GM21528 (cell line): Measurements from ENCODE around the gene CCNJL.
"Not testable (repeated sequence)": the region's sequence is repeated elsewhere in the genome, so short reads cannot be mapped to it uniquely, and the experiment has no call there.

Experiments used
- ATAC-seq: cut with Tn5 transposase; IDR thresholded peaks from one replicate; pipeline ENCODE4 v1.9.1; 2021; ENCODE audit warnings: mild to moderate bottlenecking, moderate library complexity; ENCODE audit not compliant: unreplicated experiment, low FRiP score

CCNJL gene, protein sequence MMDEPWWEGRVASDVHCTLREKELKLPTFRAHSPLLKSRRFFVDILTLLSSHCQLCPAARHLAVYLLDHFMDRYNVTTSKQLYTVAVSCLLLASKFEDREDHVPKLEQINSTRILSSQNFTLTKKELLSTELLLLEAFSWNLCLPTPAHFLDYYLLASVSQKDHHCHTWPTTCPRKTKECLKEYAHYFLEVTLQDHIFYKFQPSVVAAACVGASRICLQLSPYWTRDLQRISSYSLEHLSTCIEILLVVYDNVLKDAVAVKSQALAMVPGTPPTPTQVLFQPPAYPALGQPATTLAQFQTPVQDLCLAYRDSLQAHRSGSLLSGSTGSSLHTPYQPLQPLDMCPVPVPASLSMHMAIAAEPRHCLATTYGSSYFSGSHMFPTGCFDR

DNA sequence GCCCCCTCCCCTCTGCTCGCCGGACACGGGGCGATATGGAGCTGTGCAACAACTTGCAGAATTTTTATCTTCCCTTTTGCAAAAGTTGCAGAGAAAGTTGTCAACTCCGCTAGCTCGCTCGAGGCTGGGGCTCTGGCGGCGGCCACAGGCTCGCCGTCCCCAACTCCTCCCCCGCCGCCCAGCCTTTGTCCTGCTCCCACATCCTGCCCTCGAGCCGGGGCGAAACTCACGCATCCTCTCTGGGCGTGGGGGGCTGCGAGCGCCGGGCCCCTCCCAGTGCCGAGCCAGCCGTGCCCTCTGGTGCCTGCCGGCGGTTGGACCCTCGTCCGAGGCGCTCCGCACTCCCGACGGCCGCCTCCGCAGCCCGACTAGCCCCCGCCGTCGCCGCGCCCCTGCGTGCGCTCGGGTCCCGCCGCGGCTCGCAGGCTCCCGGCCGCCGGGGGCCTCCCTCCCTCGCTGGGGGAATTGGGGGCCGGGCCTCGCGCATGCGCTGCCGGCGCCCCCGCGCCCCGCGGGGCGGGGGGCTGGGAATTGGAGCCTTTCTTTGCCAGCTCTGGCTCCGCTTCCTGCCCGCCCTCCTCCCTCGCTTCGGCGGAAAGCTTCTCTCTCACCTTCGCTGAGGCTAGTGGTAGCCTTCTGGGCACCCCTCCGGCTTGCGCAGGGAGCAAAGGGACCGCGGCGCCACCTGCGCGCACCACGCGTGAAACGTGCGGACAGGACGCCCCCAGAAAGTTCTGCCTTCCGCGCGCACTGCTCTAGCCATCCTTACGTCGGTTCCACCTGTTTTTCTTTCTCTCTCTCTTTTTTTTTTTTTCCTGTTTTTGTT is at the start of gene CCNJL:
Gene CCNJL, minus strand, starts transcription at position 431 of the 826 bp plus-strand sequence. CDS start 641 bp downstream, outside the sequence.
- ATAC-seq, result no peak

DNA sequence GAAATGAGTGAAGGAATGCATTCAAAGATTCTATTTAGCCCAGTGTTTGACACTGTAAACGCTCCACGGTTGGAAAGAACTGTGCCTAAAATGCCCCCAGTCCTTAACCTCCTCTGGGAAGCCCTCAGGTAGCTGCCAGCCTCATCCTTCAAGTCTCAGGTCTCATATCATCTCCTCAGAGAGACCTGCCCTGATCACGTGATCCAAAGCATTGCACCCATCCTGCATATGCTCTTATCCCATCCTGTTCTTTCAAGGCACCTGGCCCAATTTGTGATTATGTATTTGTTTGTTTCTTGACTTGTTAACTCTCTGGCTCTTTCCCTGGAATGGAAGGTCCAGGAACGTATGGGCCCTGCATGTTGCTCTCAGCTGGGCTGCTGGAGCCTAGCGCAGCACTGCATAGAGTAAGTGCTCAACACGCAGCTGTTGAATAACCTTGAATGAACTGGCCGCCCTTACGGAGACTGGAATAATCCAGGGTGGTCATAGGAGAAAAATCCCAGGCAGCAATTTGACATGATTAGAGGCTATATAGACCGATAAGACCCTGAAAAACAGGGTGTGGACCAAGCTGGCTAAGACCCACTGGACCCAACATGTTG is 49.4 kb upstream of the CCNJL start:
- no peak for ATAC-seq

DNA sequence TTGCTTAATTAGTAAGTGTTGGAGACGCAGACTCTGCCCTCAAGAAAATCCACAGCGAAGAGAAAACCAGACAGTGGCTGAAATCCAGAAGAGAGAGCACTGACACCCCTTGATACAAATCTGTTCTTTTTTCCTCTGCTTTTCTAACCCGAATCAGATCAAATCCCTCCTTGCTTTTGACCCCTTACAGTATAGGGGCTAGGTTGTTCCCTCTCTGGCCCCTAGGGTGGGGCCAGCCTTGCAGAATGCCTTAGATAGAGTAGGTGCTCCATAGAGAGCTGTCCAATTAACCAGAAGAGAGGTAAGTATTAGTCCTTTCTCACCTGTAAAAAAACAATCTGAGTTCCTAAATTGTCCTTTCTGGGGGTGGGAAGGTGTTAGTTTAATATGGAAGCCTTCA is 47.9 kb upstream of the CCNJL start:
- no peak for ATAC-seq

DNA sequence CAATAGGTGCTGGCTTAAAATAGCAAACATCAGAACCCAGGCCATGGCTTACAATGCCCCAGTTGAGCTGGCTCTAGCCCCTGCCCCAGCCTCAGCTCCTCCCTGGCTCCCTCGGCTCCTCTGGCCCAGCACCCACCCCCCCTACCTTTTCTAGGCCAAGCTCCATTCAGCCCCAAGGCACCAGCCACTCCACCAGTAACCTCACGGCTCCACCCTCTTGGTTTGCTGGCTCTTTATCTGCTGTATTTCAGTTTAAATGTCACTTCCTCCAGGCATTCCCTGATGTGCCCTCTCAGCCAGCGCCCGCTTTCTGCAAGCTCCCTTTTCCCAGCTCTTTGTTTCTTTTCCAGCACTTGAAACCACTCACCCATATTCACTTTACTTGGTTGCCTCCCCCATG is 47.5 kb upstream of the CCNJL start:
- no peak for ATAC-seq

DNA sequence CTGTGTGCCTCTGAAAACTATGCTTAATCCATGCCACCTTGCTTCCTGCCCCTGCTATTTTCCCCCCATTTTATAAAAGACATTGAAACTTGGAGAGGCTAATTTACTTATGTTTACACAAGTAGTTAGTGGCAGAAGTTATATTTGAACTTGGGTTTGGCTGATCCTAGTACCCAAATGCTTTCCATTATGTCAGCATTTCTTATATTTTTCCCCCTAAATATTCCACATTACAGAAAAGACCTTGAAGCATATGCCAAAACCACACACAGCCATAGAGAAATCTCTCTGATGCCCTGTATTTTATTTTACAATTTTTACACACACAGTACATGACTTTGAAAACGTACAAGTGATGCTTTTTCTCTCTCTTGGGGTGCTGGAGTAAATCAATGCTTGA is 46.9 kb upstream of the CCNJL start:
- no peak for ATAC-seq

DNA sequence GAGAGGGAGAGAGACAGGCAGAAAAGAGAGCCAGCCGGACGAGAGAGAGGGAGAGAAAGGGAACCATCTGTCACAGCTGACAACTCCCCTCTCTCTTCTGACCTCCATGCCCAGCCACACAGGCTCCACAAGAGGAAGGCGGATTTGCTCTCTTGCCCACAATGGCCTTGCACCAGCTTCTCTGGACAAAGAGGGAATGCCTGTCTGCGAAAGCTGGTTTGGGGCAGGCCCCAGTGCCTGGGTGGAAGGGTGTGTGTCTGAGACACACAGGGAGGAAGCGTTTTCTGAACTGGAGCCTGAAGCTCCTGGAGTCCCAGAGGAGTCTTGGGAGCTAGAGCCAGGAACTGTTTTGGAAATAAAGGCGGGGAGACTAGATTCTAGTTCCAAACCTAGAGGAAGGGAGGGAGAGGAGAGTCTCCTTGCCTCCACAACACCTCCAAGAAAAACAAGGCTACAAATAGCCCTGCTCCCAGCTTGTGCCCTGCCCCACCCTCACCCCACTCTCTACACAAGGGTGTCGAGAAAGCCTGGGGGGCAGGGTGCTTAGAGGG is 45.6 kb upstream of the CCNJL start:
- ATAC-seq, result no peak

DNA sequence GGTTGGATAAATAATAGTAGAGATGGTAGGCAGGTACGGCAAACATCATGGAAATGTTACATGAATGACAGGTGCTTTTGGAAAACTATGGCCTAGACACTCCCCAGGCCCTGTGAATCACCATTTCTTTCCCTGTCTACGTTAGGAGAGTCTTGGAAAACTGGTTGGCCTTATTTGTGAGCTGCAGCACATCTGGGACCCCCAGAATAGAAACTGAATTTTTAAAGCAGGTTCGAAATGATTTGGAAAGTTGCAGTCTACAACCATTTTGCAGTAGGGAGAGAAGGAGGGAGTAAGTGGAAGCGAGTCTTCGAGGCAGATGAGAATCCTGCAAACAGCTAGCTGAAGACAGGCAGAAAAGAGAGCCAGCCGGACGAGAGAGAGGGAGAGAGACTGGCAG is 45.0 kb upstream of the CCNJL start:
- ATAC-seq, result no peak

DNA sequence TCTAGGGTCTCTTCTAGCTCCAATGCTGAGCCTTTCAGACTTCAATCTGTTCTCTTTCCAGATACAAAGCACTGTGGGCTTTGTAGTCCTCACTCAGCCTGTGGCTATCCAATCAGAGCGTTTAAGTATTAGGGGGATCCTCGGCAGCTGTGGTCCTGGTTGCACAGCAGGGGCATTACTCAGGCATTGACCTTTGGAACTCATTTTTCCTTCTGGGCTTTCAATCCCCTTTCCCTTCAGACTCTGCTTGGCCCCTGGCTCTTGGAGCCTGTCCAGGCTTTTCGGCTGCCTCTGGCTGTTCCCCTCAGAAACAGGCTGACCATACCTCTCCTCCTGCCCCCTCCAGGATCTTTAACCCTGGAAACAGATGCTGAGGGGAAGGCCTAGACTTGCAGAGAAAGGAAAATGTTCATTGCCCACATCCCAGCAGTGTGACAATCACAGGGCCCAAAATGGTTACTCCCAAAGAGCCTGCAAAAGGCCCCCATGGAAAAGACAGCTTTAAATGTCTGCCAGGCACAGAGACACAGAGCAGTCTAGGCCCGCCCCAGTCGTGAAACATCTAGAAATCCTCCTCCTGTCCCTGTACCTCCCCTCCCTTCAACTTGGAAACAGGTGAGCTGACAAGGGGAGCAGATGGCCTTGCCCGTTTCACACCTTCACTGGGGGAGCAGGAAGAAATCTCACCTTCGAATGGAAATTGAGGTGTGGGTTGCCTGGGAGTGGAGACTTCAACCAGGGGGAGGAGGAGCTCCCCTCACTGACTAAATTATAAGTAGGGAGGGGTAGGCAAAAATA is 44.4 kb upstream of the CCNJL start:
- no peak for ATAC-seq

DNA sequence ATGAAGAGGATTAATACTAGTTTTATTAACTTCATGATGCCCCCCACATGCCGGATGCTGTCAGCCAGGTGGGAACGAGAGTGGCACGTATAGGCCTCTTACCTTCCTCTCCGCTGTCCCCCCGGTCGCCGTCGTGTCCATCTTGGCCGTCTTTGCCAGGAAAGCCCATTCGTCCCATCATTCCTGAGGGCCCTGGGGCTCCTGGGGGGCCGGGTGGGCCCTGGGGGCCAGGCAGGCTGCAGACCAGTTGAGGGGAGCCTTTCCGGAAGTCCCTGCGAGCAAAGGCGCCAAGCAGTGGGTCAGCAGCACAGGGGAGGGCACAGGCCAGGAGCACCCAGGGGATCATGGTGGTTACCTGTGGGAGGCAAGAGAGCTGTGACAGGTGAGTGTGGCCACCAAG is 42.3 kb upstream of the CCNJL start:
- ATAC-seq, result no peak

DNA sequence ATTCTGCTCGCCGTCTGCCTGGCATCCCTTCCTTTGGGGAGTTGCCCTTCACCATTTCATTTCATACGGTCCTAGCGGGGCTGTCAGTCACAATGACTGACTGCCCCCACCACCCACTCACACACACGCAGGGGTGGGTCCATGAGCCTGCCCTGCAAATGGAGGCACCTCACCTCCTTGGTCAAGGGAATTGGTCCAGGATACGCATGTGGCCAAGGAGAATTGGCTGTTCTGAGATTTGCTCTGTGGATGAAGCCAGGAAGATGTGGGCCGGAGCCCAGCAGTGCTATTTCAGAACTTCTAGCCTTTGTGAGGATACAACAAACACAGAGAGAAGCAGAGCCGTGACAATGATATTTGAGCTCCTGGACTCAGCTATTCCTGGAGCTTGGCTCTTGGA is 41.0 kb upstream of the CCNJL start:
- no peak for ATAC-seq

DNA sequence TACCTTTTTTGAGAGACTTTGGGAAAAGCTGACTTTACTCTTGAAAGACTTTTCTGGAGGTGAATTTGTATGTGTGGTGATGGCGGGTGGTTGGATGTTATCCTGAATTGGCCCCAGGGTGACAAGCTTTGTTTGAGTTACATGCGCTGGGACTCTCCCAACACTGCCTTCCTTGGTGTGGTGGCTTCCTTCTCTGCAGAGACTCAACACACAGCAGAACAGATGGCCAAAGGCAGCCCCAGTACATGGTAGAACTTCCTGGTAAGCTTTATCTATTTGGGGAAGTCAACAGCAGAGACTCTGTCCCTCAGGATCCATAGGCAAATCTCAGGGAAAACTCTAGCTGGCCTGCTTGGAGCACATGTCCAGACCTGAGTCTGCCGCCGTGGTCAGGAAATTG is 39.9 kb upstream of the CCNJL start:
- ATAC-seq, result no peak

DNA sequence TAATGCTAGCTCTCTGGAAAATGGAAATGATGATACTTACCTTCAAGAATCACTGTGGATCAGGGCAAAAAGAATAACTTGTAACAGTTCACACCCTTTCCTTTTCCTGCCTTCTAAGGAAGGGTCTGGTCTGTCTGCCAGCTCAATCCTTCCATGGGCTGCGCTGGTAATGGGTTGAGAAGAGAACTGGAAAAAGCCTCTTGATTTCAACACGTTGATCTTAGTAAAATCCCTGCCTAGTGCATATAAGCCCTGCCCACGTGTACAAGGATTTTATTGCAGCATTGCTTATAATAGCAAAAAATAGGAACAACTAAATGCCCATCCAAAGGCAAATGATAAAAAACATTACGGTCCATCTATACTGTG is 37.6 kb upstream of the CCNJL start:
- ATAC-seq, result no peak

DNA sequence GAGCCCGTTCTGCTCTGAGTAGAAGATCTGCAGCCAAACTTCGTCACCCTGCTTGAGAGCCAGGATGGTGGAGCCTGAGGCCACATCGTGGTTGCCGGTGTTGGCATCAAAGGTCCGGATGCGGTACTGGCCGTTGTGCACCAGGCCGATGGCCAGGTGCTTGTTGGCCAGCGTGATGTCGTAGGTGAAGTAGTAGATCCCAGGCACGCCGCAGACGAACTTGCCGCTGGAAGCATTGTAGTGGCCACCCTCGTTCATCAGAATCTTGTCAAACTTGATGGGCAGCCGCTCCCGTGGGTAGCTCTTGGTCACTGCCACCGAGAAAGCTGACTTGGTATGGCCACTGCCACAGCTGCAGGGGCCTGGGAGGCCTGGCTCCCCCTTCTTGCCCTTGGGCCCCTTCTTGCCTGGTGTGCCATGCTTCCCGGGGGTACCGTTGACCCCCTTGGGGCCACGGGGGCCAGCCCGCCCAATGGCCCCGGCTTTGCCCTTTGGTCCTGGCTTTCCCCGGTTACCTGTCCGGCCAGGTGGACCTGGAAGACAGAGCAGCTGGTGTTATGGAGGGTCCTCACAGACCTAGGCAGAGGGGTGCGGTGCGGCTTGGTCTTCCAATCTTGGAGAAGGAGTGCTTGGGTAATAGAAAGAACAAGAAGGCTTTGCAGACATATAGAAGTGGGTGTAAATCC is 37.0 kb upstream of the CCNJL start:
- ATAC-seq, result no peak

DNA sequence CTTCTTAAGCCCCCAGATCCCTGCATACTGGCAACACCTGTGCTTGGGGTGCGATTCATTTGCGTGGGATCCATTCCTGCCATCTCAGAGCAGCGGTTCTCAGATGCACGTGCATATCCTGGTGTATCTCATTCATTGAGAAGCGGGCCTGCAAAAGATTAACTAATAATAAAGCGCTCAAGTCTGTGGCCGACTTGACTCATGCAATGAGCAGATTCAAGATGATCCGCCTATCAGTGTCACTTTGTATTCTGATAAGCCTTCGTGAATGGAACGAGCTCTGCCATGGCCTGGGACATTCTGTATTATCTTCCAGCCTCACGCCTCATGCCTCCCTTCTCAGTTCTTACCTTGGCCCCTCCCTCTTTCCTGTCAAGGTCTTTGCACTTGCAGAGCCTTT is 35.7 kb upstream of the CCNJL start:
- no peak for ATAC-seq

DNA sequence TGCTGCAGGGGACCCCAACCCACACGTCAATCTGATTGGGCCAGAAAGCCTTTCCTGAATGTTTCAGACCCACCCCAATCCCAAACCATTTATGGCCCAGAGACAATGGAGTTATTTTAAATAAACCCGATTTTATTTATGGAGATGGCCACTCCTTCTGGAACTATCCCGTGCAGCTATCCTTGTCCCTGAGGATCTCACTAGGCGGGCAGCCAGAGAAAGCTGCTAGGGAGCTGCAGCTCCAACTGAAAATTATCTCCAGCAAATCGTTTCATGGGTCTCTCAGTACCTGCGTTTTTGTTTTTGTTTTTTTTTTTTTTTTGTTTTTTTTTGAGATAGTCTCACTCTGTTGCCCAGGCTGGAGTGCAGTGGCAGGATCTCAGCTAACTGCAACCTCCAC is 35.1 kb upstream of the CCNJL start:
- no peak for ATAC-seq

DNA sequence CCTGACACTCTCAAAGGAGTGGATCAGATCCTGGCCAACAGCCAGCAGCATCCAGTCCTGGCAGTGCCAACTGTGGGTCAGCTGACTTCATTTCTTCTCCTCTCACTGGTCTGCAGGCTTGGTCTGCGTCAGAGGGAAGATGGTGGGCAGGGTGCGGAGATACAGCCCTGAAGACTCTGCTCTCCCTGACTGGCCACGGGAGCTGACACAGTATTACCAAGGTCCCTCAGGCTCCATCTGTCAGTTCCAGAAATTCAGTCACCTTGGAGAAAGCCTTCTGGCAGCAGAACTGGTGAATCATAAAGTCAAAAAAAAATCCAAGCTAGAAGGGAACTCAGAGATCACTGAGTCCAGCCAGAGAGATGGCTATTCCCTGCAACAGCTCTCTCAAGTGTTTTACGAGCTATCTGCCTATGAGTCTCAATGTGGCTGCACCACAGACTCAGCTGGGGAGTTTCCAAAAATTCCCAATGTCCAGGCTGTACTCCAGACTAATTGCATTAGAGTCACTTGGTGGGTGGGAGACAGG is 30.1 kb upstream of the CCNJL start:
- ATAC-seq, result no peak

DNA sequence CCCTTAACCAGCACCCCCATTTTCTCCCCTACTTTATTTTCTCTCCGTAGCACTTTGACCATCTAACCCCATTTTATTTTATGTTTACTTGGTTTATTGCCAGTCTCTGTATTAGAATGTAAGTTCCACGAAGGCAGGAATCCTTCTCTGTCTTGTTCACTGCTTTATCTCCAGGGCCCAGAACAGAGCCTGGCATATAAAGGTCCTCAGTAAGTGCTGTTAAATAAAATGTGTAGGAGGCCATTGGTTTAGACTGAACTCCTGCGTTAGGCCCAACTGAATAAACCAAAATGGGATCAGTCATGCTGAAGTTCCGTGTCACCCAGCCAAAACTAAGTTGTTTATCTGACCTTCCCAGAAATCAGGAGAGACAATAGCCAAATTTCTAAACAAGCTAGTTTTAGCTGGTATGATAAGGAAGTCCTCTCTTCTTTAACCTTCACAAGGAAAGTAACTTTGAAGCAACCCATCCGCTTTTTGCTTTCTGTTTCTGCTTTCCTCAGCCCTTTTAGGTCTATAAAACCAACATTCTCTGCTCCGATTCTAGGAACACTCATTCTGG is 29.0 kb upstream of the CCNJL start:
- ATAC-seq, result no peak

DNA sequence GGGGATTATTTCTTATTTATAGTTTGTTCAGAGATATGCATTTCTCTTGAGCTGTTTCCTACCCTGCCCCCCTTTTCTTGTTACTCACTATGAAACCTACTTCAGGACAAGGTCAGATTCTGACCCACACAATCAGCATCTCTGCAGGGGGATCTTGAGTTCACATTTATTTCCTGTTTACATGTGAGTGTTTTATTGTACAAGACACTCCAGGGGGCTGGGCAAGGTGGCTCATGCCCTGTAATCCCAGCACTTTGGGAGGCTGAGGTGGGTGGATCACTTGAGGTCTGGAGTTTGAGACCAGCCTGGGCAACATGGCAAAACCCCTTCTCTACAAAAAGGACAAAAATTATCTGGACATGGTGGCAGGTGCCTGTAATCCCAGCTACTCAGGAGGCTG is 28.1 kb upstream of the CCNJL start:
- ATAC-seq, result not testable (repeated sequence)

DNA sequence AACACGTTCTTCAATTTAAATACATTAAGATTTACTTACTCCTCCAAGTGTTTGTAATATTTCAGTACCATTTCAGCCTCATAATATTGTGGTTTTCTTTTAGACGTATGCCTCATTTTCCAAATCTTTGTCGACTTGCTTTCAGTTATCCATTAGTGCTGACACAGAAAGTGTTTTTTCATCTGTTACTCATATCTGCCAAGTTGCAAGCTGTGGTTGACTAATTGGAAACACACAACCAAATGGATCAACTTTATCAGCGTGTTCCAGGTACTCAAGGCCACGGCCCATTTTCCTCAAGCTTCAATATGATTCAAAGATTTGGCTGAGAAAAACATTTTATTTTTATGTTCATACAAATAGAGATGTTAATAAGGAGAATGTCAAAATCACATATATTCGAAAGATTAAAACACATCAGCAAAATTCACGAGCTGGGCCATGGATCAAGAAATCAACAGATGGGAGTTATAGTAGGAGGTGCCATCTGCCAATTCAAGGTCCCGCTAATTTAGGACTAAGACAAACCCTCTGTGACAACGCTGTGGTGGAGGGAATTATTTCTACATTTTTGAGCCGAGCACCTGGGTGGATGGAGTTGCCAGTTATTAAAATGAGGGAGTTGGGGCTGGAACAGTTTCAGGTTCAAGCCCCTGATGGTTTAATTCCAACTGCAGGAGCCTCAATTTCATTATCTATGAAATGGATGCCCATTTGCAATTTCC is 27.2 kb upstream of the CCNJL start:
- no peak for ATAC-seq
